ENCODE measurements around the gene PVALB. TPM values are rescaled to one million over a fixed set of nuclear protein-coding genes. Genes with fewer than 3 reads are reported as not detected.

Gene PVALB
- total and polyA plus RNA-seq, 9 of the 15 experiments (the other 6 are each of a cell fraction or from before 2014, with no cell fraction given), result not detected

DNA sequence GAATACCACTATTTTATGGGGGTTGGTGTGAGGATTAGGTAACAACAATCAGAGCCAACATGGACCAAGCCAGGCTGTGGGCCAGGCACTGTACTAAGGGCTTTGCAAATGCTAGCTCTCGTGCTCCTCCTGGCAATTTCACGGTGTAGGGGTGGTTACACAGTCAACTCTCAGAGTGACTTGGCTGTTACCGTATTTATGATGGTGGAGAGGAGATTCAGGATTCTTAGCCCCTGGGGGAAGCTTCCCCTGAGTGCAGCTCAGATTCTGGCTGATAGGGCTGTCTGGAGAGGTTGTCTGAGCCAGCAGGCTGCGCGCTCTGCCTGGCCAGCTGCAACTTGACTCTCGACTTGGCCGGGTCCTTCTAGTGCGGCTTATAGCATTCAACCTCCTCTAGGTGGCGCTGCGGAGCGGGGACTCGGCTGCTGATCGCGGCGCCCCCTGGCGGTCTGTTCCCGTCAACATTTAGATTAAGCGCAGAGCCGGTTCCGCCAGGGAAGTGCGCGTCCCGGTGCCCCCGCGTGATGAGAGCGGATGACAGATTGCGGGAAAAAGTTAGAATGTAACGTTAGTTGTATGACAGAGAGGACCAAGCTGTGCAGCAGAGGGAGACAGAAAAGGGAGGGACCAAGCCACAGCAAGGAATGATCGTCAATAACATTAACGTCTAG is 39.4 kb upstream of the PVALB start (continued):
- TF ChIP-seq BRF1 (IDR thresholded peaks at IDR 0.05; ENCODE audit: borderline replicate concordance, extremely low read depth, insufficient read length) (no peak), HCFC1 (IDR thresholded peaks at IDR 0.05; ENCODE audit: low read depth, low read length) (no peak), STAG1 (CRISPR knock-in tag; IDR thresholded peaks at IDR 0.05; ENCODE audit: borderline replicate concordance) (no peak), FIP1L1 (IDR thresholded peaks at IDR 0.05; ENCODE audit: low read depth, low read length, poor library complexity, severe bottlenecking) (no peak), SMC3 (conservative IDR thresholded peaks at IDR 0.05; ENCODE audit: insufficient read depth, low read depth, low read length) (peak; percentile 95), SRSF9 (IDR thresholded peaks at IDR 0.05; ENCODE audit: borderline replicate concordance, low read depth, low read length) (no peak), ZNF445 (CRISPR knock-in tag; IDR thresholded peaks at IDR 0.05; ENCODE audit: low read depth) (no peak), ZNF77 (CRISPR knock-in tag; IDR thresholded peaks at IDR 0.05) (no peak)
- TF ChIP-seq, protein P1, sequence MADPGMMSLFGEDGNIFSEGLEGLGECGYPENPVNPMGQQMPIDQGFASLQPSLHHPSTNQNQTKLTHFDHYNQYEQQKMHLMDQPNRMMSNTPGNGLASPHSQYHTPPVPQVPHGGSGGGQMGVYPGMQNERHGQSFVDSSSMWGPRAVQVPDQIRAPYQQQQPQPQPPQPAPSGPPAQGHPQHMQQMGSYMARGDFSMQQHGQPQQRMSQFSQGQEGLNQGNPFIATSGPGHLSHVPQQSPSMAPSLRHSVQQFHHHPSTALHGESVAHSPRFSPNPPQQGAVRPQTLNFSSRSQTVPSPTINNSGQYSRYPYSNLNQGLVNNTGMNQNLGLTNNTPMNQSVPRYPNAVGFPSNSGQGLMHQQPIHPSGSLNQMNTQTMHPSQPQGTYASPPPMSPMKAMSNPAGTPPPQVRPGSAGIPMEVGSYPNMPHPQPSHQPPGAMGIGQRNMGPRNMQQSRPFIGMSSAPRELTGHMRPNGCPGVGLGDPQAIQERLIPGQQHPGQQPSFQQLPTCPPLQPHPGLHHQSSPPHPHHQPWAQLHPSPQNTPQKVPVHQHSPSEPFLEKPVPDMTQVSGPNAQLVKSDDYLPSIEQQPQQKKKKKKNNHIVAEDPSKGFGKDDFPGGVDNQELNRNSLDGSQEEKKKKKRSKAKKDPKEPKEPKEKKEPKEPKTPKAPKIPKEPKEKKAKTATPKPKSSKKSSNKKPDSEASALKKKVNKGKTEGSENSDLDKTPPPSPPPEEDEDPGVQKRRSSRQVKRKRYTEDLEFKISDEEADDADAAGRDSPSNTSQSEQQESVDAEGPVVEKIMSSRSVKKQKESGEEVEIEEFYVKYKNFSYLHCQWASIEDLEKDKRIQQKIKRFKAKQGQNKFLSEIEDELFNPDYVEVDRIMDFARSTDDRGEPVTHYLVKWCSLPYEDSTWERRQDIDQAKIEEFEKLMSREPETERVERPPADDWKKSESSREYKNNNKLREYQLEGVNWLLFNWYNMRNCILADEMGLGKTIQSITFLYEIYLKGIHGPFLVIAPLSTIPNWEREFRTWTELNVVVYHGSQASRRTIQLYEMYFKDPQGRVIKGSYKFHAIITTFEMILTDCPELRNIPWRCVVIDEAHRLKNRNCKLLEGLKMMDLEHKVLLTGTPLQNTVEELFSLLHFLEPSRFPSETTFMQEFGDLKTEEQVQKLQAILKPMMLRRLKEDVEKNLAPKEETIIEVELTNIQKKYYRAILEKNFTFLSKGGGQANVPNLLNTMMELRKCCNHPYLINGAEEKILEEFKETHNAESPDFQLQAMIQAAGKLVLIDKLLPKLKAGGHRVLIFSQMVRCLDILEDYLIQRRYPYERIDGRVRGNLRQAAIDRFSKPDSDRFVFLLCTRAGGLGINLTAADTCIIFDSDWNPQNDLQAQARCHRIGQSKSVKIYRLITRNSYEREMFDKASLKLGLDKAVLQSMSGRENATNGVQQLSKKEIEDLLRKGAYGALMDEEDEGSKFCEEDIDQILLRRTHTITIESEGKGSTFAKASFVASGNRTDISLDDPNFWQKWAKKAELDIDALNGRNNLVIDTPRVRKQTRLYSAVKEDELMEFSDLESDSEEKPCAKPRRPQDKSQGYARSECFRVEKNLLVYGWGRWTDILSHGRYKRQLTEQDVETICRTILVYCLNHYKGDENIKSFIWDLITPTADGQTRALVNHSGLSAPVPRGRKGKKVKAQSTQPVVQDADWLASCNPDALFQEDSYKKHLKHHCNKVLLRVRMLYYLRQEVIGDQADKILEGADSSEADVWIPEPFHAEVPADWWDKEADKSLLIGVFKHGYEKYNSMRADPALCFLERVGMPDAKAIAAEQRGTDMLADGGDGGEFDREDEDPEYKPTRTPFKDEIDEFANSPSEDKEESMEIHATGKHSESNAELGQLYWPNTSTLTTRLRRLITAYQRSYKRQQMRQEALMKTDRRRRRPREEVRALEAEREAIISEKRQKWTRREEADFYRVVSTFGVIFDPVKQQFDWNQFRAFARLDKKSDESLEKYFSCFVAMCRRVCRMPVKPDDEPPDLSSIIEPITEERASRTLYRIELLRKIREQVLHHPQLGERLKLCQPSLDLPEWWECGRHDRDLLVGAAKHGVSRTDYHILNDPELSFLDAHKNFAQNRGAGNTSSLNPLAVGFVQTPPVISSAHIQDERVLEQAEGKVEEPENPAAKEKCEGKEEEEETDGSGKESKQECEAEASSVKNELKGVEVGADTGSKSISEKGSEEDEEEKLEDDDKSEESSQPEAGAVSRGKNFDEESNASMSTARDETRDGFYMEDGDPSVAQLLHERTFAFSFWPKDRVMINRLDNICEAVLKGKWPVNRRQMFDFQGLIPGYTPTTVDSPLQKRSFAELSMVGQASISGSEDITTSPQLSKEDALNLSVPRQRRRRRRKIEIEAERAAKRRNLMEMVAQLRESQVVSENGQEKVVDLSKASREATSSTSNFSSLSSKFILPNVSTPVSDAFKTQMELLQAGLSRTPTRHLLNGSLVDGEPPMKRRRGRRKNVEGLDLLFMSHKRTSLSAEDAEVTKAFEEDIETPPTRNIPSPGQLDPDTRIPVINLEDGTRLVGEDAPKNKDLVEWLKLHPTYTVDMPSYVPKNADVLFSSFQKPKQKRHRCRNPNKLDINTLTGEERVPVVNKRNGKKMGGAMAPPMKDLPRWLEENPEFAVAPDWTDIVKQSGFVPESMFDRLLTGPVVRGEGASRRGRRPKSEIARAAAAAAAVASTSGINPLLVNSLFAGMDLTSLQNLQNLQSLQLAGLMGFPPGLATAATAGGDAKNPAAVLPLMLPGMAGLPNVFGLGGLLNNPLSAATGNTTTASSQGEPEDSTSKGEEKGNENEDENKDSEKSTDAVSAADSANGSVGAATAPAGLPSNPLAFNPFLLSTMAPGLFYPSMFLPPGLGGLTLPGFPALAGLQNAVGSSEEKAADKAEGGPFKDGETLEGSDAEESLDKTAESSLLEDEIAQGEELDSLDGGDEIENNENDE (IDR thresholded peaks at IDR 0.05; ENCODE audit: low read depth, low read length), result no peak
- TF ChIP-seq, protein P2, sequence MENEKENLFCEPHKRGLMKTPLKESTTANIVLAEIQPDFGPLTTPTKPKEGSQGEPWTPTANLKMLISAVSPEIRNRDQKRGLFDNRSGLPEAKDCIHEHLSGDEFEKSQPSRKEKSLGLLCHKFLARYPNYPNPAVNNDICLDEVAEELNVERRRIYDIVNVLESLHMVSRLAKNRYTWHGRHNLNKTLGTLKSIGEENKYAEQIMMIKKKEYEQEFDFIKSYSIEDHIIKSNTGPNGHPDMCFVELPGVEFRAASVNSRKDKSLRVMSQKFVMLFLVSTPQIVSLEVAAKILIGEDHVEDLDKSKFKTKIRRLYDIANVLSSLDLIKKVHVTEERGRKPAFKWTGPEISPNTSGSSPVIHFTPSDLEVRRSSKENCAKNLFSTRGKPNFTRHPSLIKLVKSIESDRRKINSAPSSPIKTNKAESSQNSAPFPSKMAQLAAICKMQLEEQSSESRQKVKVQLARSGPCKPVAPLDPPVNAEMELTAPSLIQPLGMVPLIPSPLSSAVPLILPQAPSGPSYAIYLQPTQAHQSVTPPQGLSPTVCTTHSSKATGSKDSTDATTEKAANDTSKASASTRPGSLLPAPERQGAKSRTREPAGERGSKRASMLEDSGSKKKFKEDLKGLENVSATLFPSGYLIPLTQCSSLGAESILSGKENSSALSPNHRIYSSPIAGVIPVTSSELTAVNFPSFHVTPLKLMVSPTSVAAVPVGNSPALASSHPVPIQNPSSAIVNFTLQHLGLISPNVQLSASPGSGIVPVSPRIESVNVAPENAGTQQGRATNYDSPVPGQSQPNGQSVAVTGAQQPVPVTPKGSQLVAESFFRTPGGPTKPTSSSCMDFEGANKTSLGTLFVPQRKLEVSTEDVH (IDR thresholded peaks at IDR 0.05; ENCODE audit: low read depth, partially characterized antibody), result no peak
- TF ChIP-seq, protein P3, sequence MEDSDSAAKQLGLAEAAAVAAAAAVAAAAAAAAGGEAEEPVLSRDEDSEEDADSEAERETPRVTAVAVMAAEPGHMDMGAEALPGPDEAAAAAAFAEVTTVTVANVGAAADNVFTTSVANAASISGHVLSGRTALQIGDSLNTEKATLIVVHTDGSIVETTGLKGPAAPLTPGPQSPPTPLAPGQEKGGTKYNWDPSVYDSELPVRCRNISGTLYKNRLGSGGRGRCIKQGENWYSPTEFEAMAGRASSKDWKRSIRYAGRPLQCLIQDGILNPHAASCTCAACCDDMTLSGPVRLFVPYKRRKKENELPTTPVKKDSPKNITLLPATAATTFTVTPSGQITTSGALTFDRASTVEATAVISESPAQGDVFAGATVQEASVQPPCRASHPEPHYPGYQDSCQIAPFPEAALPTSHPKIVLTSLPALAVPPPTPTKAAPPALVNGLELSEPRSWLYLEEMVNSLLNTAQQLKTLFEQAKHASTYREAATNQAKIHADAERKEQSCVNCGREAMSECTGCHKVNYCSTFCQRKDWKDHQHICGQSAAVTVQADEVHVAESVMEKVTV (CRISPR knock-in tag; IDR thresholded peaks at IDR 0.05), result peak; percentile 64; the same call in 1 of the 2 replicates

Measured in K562 (cell line).